Hematopoietic multipotent progenitor cell treated with erythropoietin and hydrocortisone succinate and interleukin-3 and kit ligand, for 15 days (in vitro differentiated cells): ENCODE data around the gene SYCP2.
"Not testable (repeated sequence)": the region's sequence is repeated elsewhere in the genome, so short reads cannot be mapped to it uniquely, and the experiment has no call there.

Source experiments
- DNase-seq: peaks from one replicate; pipeline ENCODE4 v3.0.0-alpha.2; 2015; ENCODE audit warnings: low spot score

The SYCP2 gene

GRCh38 chr20:59908855-59909254 lies 24.6 kb downstream of the SYCP2 start:
- no peak for DNase-seq

- no peak for DNase-seq
Measured at GRCh38 chr20:59903621-59904020, 29.8 kb downstream of the SYCP2 start.

GRCh38 chr20:59902470-59902869 lies 31.0 kb downstream of the SYCP2 start:
- no peak for DNase-seq

- no peak for DNase-seq
Measured at GRCh38 chr20:59895908-59896307, 37.5 kb downstream of the SYCP2 start.

GRCh38 chr20:59891581-59891980 lies 41.9 kb downstream of the SYCP2 start:
- DNase-seq, result no peak

GRCh38 chr20:59890035-59890434 lies 43.4 kb downstream of the SYCP2 start:
- DNase-seq, result not testable (repeated sequence)

- no peak for DNase-seq
Measured at GRCh38 chr20:59888050-59888449, 45.4 kb downstream of the SYCP2 start.

GRCh38 chr20:59884494-59884893 lies 48.9 kb downstream of the SYCP2 start:
- DNase-seq, result no peak

- DNase-seq, result no peak
Measured at GRCh38 chr20:59880198-59880597, 53.2 kb downstream of the SYCP2 start.

GRCh38 chr20:59873409-59873808 lies 60.0 kb downstream of the SYCP2 start:
- no peak for DNase-seq

GRCh38 chr20:59871096-59871495 lies 62.3 kb downstream of the SYCP2 start:
- no peak for DNase-seq

- no peak for DNase-seq
Measured at GRCh38 chr20:59866338-59866737, 67.1 kb downstream of the SYCP2 start.

GRCh38 chr20:59864726-59865125 lies 68.7 kb downstream of the SYCP2 start:
- DNase-seq, result no peak

- no peak for DNase-seq
Measured at GRCh38 chr20:59863058-59863457, 70.4 kb downstream of the SYCP2 start.

- DNase-seq, result no peak
Measured at GRCh38 chr20:59861401-59861800, 72.0 kb downstream of the SYCP2 start.

GRCh38 chr20:59858425-59858824 lies 75.0 kb downstream of the SYCP2 start:
- DNase-seq, result no peak

- DNase-seq, result no peak
Measured at GRCh38 chr20:59857966-59858365, 75.5 kb downstream of the SYCP2 start.

GRCh38 chr20:59856941-59857340 lies 76.5 kb downstream of the SYCP2 start:
- not testable (repeated sequence) for DNase-seq

- not testable (repeated sequence) for DNase-seq
Measured at GRCh38 chr20:59856526-59856925, 76.9 kb downstream of the SYCP2 start.

- DNase-seq, result peak; percentile 9
Measured at GRCh38 chr20:59850018-59850641, 83.3 kb downstream of the SYCP2 start.

- no peak for DNase-seq
Measured at GRCh38 chr20:59848182-59848581, 85.3 kb downstream of the SYCP2 start.

- no peak for DNase-seq
Measured at GRCh38 chr20:59845472-59845871, 88.0 kb downstream of the SYCP2 start.

- DNase-seq, result no peak
Measured at GRCh38 chr20:59839400-59839799, 94.0 kb downstream of the SYCP2 start.

- DNase-seq, result no peak
Measured at GRCh38 chr20:59837623-59838394, 95.6 kb downstream of the SYCP2 start.
